Astrocyte of the spinal cord (primary cell): ENCODE data around the gene PTAFR.

Experiments
- DNase-seq: peaks from one replicate; pipeline ENCODE4 v3.0.0; 2011; ENCODE audit warnings: low read depth, low spot score
- H3K4me3 ChIP-seq: 2 replicates; pipeline ENCODE4 v1.5.1; 2011; ENCODE audit warnings: low read depth, mild to moderate bottlenecking, low read length, moderate library complexity
- CTCF ChIP-seq: IDR thresholded peaks from 2 replicates; pipeline ENCODE4 v1.5.1; 2012; ENCODE audit warnings: low read depth, mild to moderate bottlenecking, low read length, inconsistent platforms
- in situ Hi-C: cut with HindIII; loops from 2 replicates; pipeline ENCODE4 v1.10.0; 2017; ENCODE audit warnings: low sequenced_read_pairs

PTAFR gene

GRCh38 chr1:28104866-28105467, 71.5 kb downstream of the PTAFR start:
- no peak for TF ChIP-seq CTCF
- in situ Hi-C loops = no loop called here
- DNase-seq = peak; percentile 60
- peak overlapping the region; percentile 4 for H3K4me3 ChIP-seq

- no peak for TF ChIP-seq CTCF
These were observed 74.3 kb downstream of the PTAFR start for GRCh38 chr1:28102189-28102588.

GRCh38 chr1:28099050-28099769, 77.3 kb downstream of the PTAFR start:
- in situ Hi-C loops = no loop called here
- TF ChIP-seq CTCF = no peak
- no peak for DNase-seq
- no peak overlapping the region for H3K4me3 ChIP-seq

More at GRCh38 chr1:28102189-28102588, 74.3 kb downstream of the PTAFR start:
- H3K4me3 ChIP-seq = no peak overlapping the region
- DNase-seq = no peak
- in situ Hi-C loops = no loop called here
